Measurements from ENCODE around the gene SAMD14. TPM values are rescaled to one million over a fixed set of nuclear protein-coding genes. Genes with fewer than 3 reads are reported as not detected.

SAMD14 gene
- total RNA-seq (2014; rRNA removed; shearing (Covaris generic)): not detected in 2 replicates
- 0.08 TPM in 1 of 2 replicates, not detected in the other for polyA plus RNA-seq (2014; cell fraction: nucleus; rRNA removed)

- DNase-seq (ENCODE audit: extremely low read depth, low read depth): no peak
These were observed at the start of gene SAMD14 for GRCh38 chr17:50129728-50130558. TSS of gene SAMD14 (minus strand) at chr17:50130160. CDS start at chr17:50124959, 5,201 bp downstream.

DNA sequence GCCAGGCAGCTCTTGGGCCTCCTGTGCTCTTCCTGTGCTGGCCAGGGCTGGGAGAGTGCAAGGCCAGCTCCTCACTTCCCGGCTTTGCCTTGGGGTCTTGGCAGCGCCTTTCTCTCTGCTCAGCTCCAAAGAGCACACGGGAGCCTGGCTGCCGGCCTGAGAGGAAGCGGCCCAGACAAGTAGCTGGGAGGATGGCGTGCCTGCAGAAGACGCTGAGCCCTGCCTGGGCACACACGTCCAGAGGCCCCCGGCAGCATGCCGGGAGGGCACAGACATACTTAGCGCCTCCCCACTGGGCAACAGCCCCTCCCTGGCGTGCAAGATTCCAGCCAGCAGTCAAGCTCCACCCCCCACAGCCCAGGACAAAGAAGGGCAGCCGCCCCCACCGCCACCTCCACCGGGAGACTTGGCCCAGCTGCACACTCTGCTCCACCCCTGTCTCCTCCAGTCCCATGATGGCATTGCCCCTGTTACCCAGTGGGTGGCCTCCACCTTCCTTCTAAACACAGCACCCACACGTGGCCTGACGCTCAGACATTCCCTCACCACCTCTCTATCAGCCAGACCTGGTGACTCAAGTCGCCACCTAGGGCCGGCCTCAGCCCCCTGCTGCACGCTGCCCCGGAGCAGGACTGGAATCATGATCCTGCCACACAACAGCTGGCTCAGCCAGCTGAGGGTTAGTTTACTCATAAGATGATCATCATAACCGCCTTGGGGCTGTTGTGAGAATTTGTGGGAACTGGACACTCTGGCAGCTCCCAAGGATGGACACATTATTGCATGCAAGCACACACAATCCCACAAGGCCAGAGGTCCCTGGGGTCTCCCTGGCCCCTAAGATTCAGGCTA lies 48.2 kb upstream of the SAMD14 start:
- peak; percentile 75 for DNase-seq (ENCODE audit: extremely low read depth, low read depth)

DNA sequence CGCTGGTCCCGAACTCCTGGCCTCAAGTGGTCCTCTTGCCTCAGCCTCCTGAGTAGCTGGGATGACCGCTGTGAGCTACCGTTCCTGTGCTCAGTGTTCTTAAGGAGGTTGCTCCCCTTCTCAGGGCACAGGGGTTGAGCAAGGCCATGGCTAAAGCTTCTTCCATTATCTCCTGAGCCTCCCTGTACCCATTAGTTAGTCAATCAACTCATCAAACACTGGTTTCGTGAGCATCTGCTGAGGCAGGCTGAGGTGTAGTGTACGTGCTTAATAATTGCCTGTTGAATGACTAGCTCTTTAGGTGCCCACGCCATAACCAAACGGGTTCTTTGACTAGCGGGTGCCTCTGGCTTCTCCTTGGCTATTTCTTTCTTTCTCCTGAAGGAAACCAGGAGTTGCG lies 47.5 kb upstream of the SAMD14 start:
- no peak for DNase-seq (ENCODE audit: extremely low read depth, low read depth)

GRCh38 chr17:50176559-50177357 lies 46.8 kb upstream of the SAMD14 start:
- DNase-seq (ENCODE audit: extremely low read depth, low read depth): no peak

DNA sequence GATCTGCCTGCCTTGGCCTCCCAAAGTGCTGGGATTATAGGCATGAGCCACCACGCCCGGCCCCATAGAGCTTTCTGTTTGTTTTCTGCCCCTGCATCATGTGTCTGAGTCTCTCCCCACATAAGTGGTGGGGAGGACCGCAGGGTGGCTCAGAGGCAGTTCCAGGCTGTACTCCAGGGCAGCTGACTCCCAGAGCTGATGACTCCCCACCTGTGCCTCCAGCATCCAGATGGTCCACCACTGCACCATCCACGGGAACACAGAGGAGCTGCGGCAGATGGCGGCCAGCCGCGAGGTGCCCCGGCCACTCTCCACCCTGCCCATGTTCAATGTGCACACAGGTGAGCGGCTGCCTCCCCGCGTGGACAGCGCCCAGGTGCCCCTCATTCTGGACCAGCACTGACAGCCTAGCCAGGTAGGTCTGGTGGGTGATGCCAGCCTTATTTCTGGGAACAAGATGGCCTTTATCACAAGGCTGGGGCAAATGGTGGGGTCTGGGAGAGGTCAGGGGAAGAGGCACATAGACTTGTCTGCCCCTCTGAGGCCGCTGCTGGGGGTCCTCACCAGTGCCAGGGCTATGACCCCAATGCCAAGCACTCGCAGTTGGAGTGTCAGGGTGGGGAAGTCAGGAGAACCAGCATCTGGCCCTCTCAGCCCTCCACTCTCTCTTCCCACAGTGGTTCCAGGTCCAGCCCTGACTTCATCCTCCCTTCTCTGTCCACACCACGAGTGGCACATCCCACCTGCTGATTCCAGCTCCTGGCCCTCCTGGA lies 45.3 kb upstream of the SAMD14 start:
- DNase-seq (ENCODE audit: extremely low read depth, low read depth): no peak

DNA sequence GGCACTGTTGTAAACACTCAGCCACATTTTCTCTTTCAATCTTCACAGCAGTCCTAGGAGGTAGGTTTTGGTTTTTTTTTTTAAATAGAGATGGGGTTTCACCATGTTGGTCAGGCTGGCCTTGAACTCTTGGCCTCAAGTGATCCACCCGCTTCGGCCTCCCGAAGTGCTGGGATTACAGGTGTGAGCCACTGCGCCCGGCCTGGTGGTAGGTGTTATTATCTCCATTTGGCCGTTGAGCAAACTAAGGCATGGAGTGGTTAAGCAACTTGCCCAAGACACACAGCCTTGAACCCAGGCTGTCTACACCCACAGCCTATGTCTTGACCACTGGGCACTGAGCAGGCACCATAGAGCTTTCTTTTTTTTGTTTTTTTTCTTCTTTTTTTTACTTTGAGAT lies 44.5 kb upstream of the SAMD14 start:
- DNase-seq (ENCODE audit: extremely low read depth, low read depth): no peak

- no peak for DNase-seq (ENCODE audit: extremely low read depth, low read depth)
These were observed 43.5 kb upstream of the SAMD14 start for GRCh38 chr17:50173335-50173941.

- no peak for DNase-seq (ENCODE audit: extremely low read depth, low read depth)
These were observed 43.0 kb upstream of the SAMD14 start for GRCh38 chr17:50172936-50173334.

GRCh38 chr17:50172130-50172529 lies 42.2 kb upstream of the SAMD14 start:
- no peak for DNase-seq (ENCODE audit: extremely low read depth, low read depth)

DNA sequence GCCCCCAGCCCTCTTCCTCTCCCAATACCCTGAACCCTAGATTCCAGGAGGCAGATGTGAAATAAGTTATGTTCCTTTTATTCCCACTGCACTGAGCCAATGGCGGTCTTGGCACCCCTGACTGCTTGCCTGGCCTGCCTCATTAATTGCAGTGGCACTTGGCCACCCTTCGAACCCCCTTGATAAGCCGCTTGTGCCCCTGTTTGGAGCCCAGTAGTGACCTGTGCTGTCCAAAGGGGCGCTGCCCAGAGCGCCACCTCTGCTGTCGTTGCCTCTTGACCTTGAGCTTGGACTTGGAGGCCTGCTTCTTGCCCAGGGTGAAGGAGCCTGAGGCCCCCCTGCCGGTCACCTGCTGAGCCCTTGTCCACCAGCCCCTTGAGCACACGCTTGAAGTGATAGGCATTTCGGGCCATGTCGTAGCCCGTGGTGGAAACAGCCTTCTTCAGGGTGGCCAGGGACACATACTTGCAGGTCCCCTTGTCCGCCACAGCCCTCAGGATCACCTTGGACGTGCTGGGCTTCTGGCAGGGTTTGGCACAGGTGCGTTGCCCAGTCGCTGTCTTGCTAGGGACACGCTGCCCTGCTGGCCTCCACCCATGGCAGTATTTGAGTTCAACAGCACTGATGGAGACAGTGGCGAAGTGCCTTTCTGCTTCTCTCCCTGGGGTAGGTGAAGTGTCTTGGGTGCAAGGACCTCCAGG lies 41.6 kb upstream of the SAMD14 start:
- DNase-seq (ENCODE audit: extremely low read depth, low read depth): no peak

- DNase-seq (ENCODE audit: extremely low read depth, low read depth): no peak
These were observed 40.9 kb upstream of the SAMD14 start for GRCh38 chr17:50170662-50171370.

DNA sequence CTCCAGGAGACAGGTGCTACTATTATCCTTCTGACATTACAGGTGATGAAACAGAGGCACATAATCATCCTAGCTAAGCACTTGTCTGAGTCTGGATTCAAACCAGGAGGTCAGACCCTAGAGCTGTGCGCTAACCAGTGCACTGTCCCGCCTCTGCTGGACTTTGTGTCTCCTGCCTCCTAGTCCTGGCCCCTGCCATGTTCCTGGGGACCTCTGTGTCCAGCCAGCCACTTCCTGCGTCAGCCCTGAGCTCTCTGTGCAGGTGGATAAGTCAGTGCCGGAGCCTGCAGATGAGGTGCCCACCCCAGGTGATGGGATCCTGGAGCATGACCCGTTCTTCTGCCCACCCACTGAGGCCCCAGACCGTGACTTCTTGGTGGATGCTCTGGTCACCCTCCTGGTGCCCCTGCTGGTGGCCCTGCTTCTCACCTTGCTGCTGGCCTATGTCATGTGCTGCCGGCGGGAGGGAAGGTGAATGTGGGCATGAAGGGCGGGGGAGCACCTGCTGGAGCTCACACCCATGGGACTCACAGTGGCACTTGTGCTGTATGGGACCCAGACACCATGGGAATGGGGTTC lies 40.0 kb upstream of the SAMD14 start:
- no peak for DNase-seq (ENCODE audit: extremely low read depth, low read depth)

GRCh38 chr17:50169121-50169764 lies 39.3 kb upstream of the SAMD14 start:
- peak; percentile 45 for DNase-seq (ENCODE audit: extremely low read depth, low read depth)

- DNase-seq (ENCODE audit: extremely low read depth, low read depth): no peak
These were observed 38.4 kb upstream of the SAMD14 start for GRCh38 chr17:50168319-50168718.

DNA sequence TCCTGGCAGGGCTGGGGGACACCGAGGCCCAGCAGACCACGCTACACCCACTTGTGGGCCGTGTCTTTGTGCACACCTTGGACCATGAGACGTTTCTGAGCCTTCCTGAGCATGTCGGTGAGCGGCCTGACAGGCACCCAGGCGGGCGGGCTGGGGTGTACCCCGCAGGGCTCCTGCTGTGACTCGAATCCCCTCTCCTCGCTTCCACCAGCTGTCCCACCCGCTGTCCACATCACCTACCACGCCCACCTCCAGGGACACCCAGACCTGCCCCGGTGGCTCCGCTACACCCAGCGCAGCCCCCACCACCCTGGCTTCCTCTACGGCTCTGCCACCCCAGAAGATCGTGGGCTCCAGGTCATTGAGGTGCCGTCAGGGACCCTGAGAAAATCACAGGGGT lies 37.4 kb upstream of the SAMD14 start:
- no peak for DNase-seq (ENCODE audit: extremely low read depth, low read depth)

DNA sequence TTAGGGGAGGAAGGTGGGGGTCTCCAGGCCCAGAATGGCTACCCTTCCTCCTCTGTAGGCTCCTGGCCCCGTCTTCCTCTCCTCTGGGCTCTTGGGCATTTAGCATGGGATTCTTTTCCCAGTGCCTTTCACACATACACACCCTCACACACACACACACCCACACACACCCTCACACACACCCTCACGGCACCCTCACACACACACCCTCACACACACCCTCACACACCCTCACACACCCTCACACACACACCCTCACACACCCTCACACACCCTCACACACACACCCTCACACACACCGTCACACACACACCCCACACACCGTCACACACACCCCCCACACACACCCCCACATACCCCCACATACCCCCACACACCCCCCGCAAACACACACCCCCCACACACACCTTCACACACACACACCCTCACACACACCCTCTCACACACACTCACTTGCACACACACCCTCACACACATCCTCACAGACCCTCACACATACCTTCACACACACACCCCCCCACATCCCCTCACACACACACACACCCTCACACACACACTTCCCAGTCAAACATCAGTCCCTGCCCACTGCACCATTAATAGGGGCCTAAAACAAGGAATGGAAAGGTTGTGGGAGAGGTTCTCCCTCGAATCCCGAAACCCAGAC lies 36.7 kb upstream of the SAMD14 start:
- no peak for DNase-seq (ENCODE audit: extremely low read depth, low read depth)
